GM21619 (cell line): ENCODE results near the gene SYTL3.
"Not testable (repeated sequence)": the region's sequence is repeated elsewhere in the genome, so short reads cannot be mapped to it uniquely, and the experiment has no call there.

Experiments
- ATAC-seq: cut with Tn5 transposase; IDR thresholded peaks from one replicate; pipeline ENCODE4 v1.9.1; 2021; ENCODE audit not compliant: unreplicated experiment

Gene SYTL3

GRCh38 chr6:158686791-158687381 is 37.0 kb downstream of the SYTL3 start:
- ATAC-seq: peak; percentile 89

GRCh38 chr6:158687506-158687905 is 37.7 kb downstream of the SYTL3 start:
- ATAC-seq: no peak

GRCh38 chr6:158688860-158689259 is 39.0 kb downstream of the SYTL3 start:
- ATAC-seq: no peak

- ATAC-seq: no peak
Observed at GRCh38 chr6:158694913-158695312, 45.1 kb downstream of the SYTL3 start.

GRCh38 chr6:158697811-158698210 is 48.0 kb downstream of the SYTL3 start:
- ATAC-seq: no peak

GRCh38 chr6:158698931-158699330 is 49.1 kb downstream of the SYTL3 start:
- no peak for ATAC-seq

- ATAC-seq: not testable (repeated sequence)
Observed at GRCh38 chr6:158701268-158701667, 51.4 kb downstream of the SYTL3 start.

GRCh38 chr6:158703111-158703836 is 53.4 kb downstream of the SYTL3 start:
- no peak for ATAC-seq

GRCh38 chr6:158703837-158704822 is 54.3 kb downstream of the SYTL3 start:
- peak; percentile 93 for ATAC-seq

GRCh38 chr6:158705386-158706126 is 55.7 kb downstream of the SYTL3 start:
- ATAC-seq: no peak

- ATAC-seq: no peak
Observed at GRCh38 chr6:158706369-158706982, 56.6 kb downstream of the SYTL3 start.

- ATAC-seq: no peak
Observed at GRCh38 chr6:158707120-158707820, 57.4 kb downstream of the SYTL3 start.

GRCh38 chr6:158707821-158708195 is 58.0 kb downstream of the SYTL3 start:
- no peak for ATAC-seq

GRCh38 chr6:158708239-158708638 is 58.4 kb downstream of the SYTL3 start:
- no peak for ATAC-seq

GRCh38 chr6:158709809-158710208 is 60.0 kb downstream of the SYTL3 start:
- ATAC-seq: no peak

- ATAC-seq: no peak
Observed at GRCh38 chr6:158711264-158711663, 61.4 kb downstream of the SYTL3 start.

GRCh38 chr6:158713469-158713868 is 63.6 kb downstream of the SYTL3 start:
- ATAC-seq: no peak

GRCh38 chr6:158714706-158715105 is 64.9 kb downstream of the SYTL3 start:
- ATAC-seq: no peak

- ATAC-seq: peak; percentile 49
Observed at GRCh38 chr6:158715330-158716311, 65.8 kb downstream of the SYTL3 start.
